ENCODE results near the gene PLEKHG4. TPM values are rescaled to one million over a fixed set of nuclear protein-coding genes. Genes with fewer than 3 reads are reported as not detected.

PLEKHG4 gene
- total RNA-seq, 1 experiment from 2014 or later, result 13.9 TPM

GRCh38 chr16:67264277-67264676, 15.1 kb upstream of the PLEKHG4 start:
- H3K14ac ChIP-seq (ENCODE audit: insufficient read depth, low read length), result no peak overlapping the region
- no peak overlapping the region for H4K5ac ChIP-seq (ENCODE audit: insufficient read length, low read depth, low read length)
- no peak overlapping the region for H2BK12ac ChIP-seq (ENCODE audit: insufficient read length, low read depth, low read length)
- H3K23me2 ChIP-seq (ENCODE audit: insufficient read length, low read depth, low read length, poor library complexity, severe bottlenecking), result no peaks in the 10 kb centered on the region
- H4K8ac ChIP-seq (replicated peaks; ENCODE audit: insufficient read length, low read depth, low read length), result no peak overlapping the region
- H3K4ac ChIP-seq (ENCODE audit: low read depth, low read length), result no peak overlapping the region
- no peak overlapping the region for H3K27ac ChIP-seq (ENCODE audit: insufficient read length, low read depth, low read length)
- no peak overlapping the region for H2BK20ac ChIP-seq (ENCODE audit: low read depth, low read length, poor library complexity, severe bottlenecking)
- H3K4me1 ChIP-seq (ENCODE audit: insufficient read depth, low read length), result no peaks in the 10 kb centered on the region
- no peak overlapping the region for H2BK120ac ChIP-seq (ENCODE audit: low read depth, low read length, poor library complexity, severe bottlenecking)
- no peak overlapping the region for H3K4me2 ChIP-seq (ENCODE audit: insufficient read depth, insufficient read length, low read length)
- H4K20me1 ChIP-seq (ENCODE audit: control insufficient read depth, insufficient read depth, insufficient read length), result no peaks in the 10 kb centered on the region
- H3K9ac ChIP-seq (ENCODE audit: extremely low read depth, insufficient read length, low read length), result no peak overlapping the region
- H3K18ac ChIP-seq (ENCODE audit: insufficient read length, low read depth, low read length), result no peak overlapping the region
- DNase-seq, result peak; percentile 42
- H2BK5ac ChIP-seq (ENCODE audit: insufficient read length, low read length), result no peak overlapping the region
- no peak overlapping the region for H3K56ac ChIP-seq (ENCODE audit: insufficient read length, low read depth, low read length)
- Mint-ChIP-seq H3K27me3 (ENCODE audit: low read depth) (peaks cover 24% of the 10 kb centered on the region), H3K36me3 (ENCODE audit: insufficient read depth in 1 of 3, low read depth in 3 of 3) (no peaks in the 10 kb centered on the region; a peak in 2 of 7 replicates), H3K27ac (no peak overlapping the region), H3K4me3 (no peak overlapping the region), H3K4me1 (no peaks in the 10 kb centered on the region), H3K9me3 (no peaks in the 10 kb centered on the region)
- no peak overlapping the region for H2BK15ac ChIP-seq (ENCODE audit: low read depth, low read length)
- no peaks in the 10 kb centered on the region for H3K79me1 ChIP-seq (ENCODE audit: insufficient read depth, low read depth, low read length, poor library complexity, severe bottlenecking)
- no peak overlapping the region for H3K23ac ChIP-seq (ENCODE audit: insufficient read length, low read depth, low read length)
- TF ChIP-seq CTCF (conservative IDR thresholded peaks at IDR 0.05), result peak; percentile 52
- H4K91ac ChIP-seq (ENCODE audit: insufficient read length, low read depth, low read length), result no peak overlapping the region
- H3K9me3 ChIP-seq (ENCODE audit: control insufficient read depth, low read depth, low read length), result no peaks in the 10 kb centered on the region
- H3K79me2 ChIP-seq (ENCODE audit: insufficient read depth, low read length), result no peaks in the 10 kb centered on the region
- H2AK5ac ChIP-seq (ENCODE audit: insufficient read length, low read length), result no peak overlapping the region
- H2AFZ ChIP-seq (ENCODE audit: low read length), result no peak overlapping the region
- no peaks in the 10 kb centered on the region; the same call in 1 of the 2 replicates for H3K27me3 ChIP-seq (ENCODE audit: insufficient read depth, low read length)
- no peak overlapping the region for H3T11ph ChIP-seq (ENCODE audit: low read length)
- no CpG with 5 or more reads among the region's 9 CpGs for WGBS (ENCODE audit: extremely low coverage, insufficient read length, low lambda C conversion rate)

Data from H9 (cell line).